GM21528 (cell line): ENCODE measurements around the gene DHODH.
A peak's percentile ranks its signal among the peaks of the same experiment; 100 is the strongest.
"Not testable (repeated sequence)": the region's sequence is repeated elsewhere in the genome, so short reads cannot be mapped to it uniquely, and the experiment has no call there.

Experiments
- ATAC-seq: cut with Tn5 transposase; IDR thresholded peaks from one replicate; pipeline ENCODE4 v1.9.1; 2021; ENCODE audit warnings: mild to moderate bottlenecking, moderate library complexity; ENCODE audit not compliant: unreplicated experiment, low FRiP score

Gene DHODH

DNA sequence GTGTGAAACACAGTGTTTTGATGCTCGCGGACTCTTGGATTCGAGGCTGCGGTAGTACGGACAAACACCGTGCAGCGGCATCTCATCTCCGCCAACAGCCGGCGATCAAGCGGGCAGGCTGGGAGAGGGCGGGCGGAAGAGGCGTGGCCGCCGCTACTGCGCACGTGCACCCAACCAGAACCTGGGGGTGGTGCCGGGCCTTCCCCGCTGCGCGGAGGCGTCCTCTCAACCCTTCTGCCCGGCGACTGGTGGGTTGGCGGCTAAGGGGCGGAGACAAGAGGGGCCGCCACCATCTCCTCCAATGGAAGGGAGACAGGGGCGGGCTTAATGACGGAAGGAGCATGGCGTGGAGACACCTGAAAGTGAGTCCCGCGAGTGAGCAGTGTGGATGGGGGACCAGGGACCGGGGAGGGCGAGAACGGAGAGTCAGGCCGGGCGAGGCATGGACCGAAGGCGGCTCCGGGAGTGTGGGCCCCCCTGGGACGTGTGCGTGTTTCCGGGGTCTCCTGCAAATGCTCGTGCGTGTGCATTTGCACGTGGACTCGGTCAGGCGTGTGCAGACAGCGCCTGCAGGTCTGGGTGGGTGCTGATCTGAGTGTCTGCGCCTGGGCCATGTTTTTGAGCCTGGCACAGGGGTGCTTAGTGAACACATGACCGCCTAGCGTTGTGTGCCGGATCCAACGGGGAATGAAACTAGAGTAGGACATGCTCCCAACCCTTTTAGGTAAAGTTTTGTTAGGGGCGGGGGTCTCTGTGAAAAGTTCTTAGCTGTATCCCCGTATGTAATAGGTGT, at the start of gene DHODH:
Gene DHODH, plus strand, starts transcription at position 321 of the 793 bp plus-strand sequence. Its CDS starts 21 bp downstream, at position 342.
- peak; percentile 99 for ATAC-seq

DNA sequence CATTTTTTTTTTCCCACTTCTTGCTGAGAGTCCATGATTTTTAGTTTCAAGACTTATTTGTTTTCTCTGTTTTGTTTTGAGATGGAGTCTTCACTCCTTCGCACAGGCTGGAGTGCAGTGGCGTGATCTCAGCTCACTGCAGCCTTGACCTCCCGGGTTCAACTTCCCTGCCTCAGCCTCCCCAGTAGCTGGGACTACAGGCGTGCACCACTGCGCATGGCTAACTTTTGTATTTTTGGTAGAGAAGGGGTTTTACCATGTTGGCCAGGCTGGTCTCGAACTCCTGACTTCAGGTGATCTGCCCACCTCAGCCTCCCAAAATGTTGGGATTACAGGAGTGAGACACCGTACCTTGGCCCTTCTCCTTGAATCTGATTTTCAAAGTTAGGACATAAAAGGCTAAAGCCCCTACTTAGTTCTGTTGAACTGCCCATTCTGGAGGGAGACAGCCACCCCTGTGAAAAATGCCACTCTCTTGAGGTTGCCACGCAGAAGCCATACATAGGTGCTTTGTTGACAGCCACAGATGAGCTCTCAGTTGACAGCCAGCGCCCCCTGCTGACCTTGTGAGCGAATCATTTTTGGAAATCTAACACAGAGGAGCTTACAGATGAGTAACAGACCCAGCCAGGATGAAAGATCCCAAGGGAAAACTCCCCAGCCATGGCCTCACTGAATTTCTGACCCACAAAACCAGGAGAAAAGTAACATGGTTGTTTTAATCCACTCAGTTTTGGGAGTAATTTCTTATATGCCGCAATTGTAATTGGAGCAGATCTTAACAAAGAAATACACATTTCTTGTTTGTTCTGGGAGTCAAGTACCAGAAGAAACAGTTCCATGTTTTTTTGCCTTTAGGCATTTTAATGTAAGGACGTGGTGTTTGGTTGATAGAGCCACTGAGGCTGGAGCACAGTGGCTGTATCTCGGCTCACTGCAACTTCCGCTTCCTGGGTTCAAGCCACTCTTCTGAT, 47.2 kb upstream of the DHODH start:
- peak; percentile 84 for ATAC-seq

DNA sequence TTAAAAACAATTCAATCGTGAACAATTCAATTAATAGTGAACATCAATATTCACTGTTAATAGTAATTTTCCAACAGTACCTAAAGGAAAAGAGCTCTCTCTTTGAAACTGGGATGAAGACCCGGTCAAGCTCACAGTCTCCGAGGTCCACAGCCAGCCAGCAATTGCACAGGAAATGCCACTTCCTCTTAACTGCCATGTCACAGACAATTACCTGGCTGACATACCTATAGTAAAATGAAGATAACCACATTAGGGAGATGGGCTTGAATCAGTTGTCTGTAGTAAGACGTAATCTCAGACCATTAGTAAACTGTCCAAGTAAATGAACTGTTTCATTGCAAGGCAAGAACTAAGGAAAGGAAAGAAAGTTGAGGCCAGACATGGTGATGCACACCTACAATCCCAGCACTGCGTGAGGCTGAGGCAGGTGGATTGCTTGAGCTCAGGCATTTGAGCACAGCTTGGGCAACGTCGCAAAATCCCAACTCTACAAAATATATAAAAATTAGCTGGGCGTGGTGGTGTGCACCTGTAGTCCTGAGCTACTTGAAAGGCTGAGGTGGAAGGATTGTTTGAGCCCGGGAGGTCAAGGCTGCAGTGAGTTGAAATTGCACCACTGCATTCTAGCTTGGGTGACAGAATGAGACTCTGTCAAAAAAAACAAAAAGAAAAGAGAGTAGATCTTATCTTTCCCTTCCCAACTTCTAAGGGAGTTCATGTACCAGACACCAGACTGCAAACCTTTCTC, 45.2 kb upstream of the DHODH start:
- no peak for ATAC-seq

DNA sequence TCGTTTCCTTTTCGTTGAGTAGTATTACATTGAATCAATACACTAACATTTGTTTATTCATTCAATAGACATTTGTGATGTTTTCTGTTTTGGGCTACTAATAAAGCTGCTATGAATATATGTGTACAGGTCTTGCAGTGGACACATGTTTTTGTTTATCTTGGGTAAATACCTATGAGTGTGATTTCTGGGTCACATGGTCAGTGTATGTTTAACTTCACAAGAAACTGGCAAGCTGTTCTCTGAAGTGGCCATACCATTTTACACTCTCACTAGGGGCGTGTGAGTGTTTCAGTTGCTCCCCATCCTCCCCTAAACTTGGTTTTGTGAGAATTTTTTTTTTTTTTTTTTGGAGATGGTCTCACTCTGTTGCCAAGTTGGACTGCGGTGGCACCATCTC, 43.3 kb upstream of the DHODH start:
- ATAC-seq: no peak

DNA sequence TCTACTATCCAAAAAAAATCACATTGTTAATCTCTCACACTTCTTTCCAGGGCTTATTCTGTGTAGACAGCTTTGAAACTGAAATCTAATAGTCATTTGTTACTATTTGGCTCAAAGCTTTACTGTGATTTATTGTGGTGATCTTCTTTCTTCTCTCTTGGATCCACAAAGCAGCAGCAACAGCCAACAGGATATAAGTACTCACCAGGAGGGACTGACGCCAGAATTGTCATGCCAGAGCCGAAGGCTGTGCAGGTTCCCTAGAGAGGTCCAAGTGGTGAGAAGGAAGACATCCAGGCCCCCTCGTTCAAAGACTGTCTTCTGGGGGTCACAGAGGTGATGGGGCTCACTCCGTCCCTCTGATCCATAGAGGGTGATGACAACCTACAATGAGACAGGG, 41.6 kb upstream of the DHODH start:
- ATAC-seq: no peak

DNA sequence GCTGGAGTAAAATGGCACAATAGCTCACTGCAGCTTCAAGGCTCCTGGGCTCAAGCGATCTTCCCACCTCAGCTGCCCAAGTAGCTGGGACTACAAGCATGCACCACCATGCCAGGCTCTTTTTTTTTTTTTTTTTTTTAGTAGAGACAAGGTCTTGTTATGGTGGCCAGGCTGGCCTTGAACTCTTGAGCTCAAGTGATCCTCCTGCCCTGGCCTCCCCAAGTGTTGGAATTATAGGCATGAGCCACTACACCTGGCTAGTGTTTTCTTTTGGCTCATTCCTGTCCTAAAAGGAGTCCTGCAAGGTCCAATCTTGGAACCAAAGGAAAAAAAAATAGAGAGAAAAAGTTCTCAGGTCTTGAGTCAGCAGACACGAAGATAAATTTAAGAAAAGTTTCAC, 39.2 kb upstream of the DHODH start:
- no peak for ATAC-seq

DNA sequence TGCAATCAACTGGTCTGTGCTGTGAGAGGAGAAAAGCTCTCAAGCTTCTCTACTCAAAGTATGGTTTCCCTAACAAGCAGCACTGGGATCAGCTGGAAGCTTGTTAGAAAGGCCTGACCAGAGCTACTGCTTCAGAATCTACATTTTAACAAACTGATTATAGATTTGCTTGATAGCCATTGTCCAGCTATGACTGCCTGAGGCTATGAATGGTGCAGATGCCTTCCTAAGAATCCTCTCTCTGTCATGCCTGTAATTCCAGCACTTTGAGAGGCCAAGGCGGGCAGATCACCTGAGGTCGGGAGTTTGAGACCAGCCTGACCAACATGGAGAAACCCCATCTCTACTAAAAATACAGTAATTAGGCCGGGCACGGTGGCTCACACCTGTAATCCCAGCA, 37.0 kb upstream of the DHODH start:
- no peak for ATAC-seq

DNA sequence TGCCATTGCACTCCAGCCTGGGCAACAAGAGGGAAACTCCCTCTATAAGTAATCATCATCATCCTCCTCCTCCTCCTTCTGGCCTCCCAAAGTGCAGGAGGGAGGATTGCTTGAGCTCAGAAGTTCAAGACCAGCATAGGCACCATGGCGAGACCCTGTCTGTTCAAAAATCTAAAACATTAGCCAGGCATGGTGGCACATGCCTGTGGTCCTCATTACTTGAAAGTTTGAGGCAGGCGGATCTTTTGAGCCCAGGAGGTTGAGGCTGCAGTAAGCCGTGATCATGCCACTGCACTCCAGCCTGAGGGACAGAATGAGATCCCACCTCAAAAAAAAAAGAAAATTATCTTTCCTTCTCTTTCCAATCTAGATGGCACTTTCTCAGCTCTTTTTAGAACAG, 36.2 kb upstream of the DHODH start:
- ATAC-seq: no peak

DNA sequence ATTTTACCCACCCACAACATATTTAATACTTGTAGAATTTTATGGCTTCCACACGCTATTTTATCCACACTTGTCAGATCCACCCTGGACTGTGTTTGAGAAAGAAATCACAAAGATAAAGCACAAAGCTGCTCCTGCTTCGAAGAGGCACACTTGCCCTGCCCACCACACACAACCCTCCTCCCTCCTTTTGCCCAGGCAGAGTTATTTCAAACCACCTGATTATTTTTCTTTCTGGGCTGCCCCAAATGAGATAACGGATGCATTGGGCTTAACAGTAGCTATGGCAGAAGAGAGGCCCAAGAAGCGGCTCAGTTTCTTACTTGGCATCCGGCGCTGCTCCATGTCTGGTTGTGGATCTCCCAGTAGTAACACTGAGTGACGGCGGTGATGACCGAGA, 35.5 kb upstream of the DHODH start:
- ATAC-seq: no peak

DNA sequence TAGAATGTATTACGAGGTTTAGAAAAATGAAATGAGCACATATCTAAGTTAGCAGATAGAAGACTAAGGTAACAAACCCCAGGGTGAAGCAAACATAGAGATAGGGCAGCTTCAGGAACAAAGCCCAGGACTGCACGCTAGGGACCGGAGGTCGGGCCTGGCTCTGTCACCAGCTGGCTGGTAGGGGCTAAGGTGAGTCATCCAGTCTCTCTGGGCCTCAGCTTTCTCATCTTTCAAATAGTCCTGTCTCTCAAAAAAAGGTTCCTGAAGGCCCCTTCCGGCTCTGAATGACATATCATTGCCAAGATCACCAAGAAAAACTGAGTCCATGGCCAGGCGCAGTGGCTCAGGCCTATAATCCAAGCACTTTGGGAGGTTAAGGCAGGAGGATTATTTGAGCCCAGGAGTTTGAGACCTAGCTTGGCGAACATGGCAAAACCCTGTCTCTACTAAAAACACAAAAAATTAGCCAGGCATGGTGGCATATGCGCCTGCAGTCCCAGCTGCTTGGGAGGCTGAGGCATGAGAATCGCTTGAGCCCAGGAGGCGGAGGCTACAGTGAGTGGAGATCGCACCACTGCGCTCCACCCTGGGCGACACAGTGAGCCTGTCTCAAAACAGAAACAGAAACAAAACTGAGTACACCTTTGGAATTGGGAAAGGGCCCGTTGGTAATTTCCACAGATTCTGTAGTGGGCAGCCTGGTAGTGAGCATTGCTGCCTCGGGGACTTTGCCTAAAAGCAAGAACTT, 34.3 kb upstream of the DHODH start:
- no peak for ATAC-seq

DNA sequence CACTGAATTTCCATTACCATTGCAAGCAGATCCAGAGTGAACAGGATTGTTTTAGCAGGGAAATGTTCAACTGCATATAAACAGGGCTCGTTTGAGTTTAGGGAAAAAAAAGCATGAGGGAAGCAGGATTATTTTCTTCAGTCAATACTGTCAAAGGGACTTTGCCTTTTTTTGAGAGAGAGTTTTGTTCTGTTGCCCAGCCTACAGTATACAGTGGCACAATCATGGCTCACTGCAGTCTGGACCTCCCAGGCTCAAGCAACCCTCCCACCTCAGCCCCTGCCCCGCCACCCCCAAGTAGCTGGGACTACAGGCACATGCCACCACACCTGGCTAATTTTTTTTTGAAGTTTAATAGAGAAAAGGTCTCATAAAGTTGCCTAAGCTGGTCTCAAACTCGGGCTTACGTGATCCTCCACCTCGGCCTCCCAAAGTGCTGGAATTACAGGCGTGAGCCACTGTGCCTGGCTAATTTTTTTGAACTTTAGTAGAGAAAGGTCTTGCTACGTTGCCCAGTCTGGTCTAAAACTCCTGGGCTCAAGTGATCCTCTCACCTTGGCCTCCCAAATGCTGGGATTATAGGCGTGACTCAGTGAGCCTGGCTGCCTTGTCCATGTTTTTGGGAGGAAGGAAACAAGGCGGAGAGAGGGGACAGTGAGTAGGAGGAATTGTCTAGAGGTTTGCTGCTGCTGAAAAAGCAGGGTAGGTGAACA, 23.1 kb upstream of the DHODH start:
- no peak for ATAC-seq

DNA sequence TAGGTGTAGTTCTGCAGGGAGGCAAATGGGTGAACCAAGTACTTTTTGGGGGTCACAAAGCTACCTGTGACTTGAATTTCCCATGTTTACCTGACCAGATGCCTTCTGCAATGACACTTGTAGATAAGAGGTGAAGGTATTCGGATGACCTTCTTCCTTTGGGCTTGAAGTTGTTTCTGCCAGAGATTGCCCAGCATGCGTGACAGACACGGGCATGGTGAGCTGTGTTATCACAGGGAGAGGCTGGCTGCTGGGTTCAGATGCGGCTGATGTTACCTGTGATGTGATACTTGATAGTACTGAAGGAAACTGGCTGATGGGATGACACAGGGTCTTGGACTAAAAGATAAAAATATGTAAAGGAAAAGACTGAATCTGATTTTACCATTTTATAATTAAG, 22.4 kb upstream of the DHODH start:
- ATAC-seq: no peak

DNA sequence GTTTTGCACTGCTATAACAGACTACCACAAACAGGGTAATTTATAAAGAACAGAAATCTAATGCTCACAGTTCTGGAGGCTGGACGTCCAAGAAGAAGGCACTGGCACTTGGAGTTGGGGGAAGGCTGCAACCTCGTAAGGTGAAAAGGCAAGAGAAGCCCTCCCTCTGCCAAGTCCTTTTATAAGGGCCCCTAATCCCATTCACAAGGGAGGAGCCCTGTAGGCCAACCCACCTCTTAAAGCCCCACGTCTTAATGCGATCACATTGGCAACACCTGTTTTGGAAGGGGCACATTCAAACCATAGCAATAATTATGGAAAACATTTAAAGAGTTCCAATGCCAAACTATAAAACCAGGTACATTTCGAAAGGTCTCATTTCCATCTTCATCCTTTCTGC, 13.5 kb upstream of the DHODH start:
- ATAC-seq: no peak

DNA sequence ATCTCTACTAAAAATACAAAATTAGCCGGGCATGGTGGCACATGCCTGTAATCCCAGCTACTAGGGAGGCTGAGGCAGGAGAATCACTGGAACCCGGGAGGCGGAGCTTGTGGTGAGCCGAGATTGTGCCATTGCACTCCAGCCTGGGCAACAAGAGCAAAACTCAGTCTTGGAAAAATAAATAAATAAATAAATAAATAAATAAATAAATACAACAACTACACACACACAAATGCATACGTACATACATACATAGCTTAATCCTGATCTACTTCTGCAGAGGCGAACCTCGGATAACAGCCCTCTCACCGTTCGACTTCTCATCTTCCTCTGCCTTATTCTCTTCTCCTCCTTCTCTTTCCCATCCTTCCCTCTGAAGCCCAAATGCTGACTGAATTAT, 11.0 kb upstream of the DHODH start:
- ATAC-seq: not testable (repeated sequence)

DNA sequence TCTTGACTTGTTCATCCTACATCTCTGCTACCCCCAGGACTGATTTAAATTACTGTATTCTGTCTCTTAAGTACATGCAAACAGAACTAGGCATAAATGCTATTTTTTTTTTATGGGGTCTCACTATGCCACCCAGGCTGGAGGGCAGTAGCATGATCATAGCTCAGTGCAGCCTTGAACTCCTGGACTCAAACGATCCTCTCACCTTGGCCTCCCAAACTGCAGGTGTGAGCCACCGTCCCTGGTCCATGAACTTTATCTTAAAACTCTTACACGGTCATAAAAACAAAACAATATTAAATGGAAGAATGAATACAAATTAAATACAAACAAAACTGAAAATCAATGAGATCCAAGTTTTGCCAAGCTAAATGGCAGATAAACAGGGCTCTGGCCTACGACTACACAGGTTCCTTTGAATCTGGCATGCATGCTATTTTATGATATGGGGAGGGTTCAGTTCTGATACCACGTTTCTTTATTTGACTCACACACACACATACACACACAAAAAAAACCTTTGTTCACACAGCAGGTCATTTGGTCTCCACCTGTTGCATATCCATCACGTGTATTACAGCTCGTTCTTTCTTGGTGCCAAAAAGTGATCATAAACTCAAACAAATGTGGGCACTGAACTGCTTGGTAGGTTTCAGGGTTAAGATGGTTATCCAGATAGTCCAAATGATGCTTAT, 7.2 kb upstream of the DHODH start:
- ATAC-seq: no peak

DNA sequence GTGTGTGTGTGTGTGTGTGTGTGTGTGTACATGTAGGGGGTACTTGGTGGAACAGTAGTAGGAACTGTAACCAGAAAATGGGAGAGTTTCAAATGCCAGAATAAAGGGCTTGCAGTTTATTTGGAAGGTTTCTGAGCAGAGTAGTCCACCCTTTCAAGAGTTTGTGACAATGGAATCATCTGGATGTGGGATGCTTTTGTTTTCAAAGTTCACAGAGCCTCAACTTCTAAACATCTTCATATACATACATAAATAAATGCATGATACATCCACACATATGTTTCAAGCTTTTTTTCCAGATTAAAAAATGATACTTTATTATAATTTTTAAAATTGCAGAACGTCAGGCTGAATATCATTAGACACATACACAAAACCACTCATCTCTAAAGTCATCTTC, 5.9 kb upstream of the DHODH start:
- ATAC-seq: no peak

DNA sequence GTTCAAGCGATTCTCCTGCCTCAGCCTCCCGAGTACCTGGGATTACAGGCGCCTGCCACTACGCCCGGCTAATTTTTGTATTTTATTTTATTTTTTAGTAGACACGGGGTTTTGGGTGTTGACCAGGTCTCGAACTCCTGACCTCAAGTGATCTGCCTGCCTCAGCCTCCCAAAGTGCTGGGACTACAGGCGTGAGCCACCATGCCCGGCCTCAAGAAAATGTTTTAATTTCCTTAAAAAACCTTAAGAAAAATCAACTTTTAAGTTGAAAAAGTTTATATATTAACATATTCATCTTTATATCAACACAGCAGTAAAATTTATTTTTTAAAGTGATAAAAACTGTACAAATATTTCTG, 500 bp upstream of the DHODH start:
- ATAC-seq: not testable (repeated sequence)

DNA sequence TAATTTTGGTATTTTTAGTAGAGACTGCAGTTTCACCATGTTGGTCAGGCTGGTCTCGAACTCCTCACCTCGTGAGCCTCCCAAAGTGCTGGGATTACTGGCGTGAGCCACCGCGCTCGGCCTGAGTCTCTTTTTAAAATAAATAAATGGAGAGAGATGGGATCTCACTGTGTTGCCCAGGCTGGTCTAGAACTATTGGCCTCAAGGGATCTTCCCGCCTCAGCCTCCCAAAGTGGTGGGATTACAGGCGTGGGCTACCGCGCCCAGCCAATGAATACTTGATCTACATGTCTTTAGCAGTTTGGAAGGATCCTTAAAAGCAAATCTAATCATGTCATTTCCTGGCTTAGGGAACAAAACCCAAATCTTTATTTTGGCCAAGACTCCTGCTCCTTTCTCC, 1.2 kb downstream of the DHODH start:
- no peak for ATAC-seq

DNA sequence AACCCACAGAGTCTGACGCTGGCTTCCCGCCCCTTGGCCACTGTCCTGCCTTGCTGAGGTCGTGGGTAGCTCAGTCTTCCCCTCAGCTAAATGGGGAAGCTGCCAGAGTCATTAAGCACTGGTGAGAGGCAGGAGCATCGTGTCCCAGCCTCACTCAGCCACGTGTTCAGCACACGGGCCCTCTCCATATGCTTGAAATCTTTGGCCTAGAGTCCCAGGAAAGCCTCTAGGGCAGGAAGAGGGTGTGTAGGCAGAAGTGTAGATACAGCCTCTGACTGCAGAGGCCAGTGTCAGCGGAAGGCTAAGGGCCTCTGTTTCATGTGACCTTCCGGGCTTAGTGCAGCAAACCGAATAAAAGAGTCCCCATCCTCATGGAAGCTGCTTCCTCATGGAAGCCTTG, 4.1 kb downstream of the DHODH start:
- ATAC-seq: no peak
